ENCODE results near the gene CDK5RAP2.

- TF ChIP-seq CTCF (conservative IDR thresholded peaks at IDR 0.05) (no peak), ZFX (IDR thresholded peaks at IDR 0.05) (no peak)
These were observed 21.5 kb downstream of the CDK5RAP2 start for GRCh38 chr9:120558454-120558853.

Data from C4-2B (cell line).